Esophagus muscularis mucosa (tissue), 3 donors: ENCODE results near the gene SETD1A.

ENCODE experiments used
- POLR2A ChIP-seq: fragments of 450-650 bp; IDR thresholded peaks from one replicate; pipeline ENCODE4 v1.6.1; 2017; ENCODE audit warnings: antibody characterized with exemption, moderate library complexity, mild to moderate bottlenecking, low read depth
- TF ChIP-seq, protein P1 (sequence below), 3 experiments: fragments of 200-600 bp in 2 of 3; fragments of 450-650 bp in 1 of 3; sonication (generic) in 2 of 3; IDR thresholded peaks; one replicate each; pipeline ENCODE4 v1.5.1; 2017 to 2019; ENCODE audit warnings: antibody characterized with exemption in 3 of 3, mild to moderate bottlenecking in 2 of 3, moderate library complexity in 1 of 3

DNA sequence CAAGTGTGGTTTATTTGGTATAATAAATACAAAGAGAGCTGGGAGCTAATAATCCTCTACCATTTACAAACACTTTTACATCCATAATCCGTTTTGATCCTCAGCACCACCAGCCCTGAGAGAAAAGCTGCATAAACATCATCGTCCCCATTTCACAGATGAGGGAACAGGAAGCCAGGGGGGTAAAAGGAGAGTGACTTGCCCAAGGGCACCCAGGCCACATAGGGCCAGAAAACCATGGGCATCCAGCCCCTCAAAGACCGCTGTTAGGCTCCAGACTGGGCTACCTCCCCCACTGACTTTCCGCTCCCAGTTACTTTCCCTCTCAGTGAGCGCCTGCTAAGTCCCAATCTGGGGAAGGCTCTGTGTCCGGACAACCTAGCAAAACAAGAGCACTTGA is 46.2 kb downstream of the SETD1A start:
- TF ChIP-seq, protein P1, sequence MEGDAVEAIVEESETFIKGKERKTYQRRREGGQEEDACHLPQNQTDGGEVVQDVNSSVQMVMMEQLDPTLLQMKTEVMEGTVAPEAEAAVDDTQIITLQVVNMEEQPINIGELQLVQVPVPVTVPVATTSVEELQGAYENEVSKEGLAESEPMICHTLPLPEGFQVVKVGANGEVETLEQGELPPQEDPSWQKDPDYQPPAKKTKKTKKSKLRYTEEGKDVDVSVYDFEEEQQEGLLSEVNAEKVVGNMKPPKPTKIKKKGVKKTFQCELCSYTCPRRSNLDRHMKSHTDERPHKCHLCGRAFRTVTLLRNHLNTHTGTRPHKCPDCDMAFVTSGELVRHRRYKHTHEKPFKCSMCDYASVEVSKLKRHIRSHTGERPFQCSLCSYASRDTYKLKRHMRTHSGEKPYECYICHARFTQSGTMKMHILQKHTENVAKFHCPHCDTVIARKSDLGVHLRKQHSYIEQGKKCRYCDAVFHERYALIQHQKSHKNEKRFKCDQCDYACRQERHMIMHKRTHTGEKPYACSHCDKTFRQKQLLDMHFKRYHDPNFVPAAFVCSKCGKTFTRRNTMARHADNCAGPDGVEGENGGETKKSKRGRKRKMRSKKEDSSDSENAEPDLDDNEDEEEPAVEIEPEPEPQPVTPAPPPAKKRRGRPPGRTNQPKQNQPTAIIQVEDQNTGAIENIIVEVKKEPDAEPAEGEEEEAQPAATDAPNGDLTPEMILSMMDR (IDR thresholded peaks at IDR 0.05): no peak
- no peak for TF ChIP-seq POLR2A
